Measurements from ENCODE around the gene NFKBIB.
A peak's percentile ranks its signal among the peaks of the same experiment; 100 is the strongest.

Gene NFKBIB

DNA sequence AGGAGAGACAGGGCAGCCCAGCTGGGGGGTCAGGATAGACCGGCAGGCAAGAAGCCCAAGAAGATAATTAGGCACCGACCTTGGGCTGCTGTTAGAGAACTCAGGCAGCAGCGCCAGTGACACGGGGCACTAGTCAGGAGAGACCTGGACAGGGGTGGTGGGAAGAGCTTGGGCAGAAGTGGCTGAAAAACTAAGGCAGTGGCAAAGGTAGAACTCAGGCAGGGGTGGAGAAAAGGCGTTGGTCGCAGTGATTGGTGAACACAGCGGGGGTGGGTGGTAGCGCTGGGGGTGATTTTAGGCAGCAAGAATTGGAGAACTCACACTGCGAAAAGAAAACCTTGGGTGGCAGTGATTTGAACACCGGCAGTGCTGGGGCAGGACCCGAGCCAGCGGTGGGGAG is 7.9 kb downstream of the NFKBIB start:
- no peak for DNase-seq

DNA sequence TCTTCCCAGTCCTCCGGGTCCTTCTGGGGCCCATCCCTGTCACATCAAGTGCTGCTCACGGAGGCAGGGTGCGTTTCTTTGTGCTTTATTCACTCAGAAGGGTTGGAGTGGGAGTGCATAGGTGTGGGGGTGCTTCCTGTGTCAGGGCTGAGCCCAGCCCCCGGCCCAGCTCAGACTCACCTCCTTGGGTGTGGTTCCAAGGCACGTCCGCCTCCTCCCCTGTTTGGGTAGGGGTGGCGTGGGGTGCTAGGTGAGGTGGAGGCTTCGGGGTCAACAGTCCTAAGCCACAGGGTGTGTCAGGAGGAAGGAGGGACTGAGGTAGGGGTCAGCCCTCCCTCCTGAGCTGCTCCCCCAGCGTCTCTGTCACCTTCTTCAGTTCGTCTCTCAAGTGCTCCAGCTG is 9.1 kb downstream of the NFKBIB start:
- DNase-seq: no peak

DNA sequence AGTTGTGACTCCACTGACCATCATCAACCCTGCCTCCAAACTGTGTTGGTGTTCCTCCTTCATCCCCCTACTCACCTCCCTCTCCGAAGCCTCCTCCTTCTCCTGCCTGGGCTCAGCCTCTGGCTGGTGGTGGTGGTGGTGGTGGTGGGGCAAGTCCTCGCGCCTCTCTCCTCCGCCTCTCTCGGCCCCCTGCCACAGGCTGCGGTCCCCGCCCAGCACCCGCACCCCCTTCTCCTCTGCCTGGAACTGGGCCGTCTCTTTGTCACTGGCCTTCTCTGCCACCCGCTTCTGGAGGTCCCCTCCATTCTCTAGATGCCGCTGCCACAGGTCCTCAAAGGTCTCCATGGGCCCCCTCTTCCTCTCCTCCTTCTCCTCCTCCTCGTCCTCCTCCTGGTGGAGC is 10.7 kb downstream of the NFKBIB start:
- no peak for DNase-seq

DNA sequence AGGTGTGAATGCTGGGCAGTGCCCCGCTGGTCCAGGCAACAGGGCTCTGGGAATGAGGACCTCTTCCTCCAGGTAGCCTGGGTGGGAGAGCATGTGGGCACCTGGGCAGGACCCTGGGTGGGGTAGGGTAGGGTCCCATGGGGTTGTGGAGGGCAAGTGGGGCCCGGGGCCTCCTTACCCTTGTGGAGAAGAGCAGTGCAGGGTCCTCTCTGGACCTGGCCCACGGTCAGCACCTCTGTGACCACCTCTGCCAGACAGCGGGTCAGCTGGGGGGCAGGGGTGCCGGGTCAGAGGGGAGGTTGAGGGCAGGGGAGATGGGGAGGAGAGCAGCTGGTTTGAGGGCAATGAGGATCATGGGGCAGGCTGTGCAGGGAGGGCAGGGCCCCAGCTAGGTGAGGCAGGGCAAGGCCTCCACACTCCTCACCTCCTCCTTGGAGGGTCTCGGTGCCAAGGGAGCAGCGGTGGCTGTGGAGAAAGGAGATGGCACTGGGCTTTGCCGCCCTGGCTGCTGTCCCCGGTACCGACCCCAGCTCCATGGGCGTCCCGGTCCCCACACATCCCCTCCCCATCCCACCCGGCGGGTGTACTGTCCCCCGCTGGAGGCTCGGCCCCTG is 11.7 kb downstream of the NFKBIB start:
- no peak for DNase-seq

DNA sequence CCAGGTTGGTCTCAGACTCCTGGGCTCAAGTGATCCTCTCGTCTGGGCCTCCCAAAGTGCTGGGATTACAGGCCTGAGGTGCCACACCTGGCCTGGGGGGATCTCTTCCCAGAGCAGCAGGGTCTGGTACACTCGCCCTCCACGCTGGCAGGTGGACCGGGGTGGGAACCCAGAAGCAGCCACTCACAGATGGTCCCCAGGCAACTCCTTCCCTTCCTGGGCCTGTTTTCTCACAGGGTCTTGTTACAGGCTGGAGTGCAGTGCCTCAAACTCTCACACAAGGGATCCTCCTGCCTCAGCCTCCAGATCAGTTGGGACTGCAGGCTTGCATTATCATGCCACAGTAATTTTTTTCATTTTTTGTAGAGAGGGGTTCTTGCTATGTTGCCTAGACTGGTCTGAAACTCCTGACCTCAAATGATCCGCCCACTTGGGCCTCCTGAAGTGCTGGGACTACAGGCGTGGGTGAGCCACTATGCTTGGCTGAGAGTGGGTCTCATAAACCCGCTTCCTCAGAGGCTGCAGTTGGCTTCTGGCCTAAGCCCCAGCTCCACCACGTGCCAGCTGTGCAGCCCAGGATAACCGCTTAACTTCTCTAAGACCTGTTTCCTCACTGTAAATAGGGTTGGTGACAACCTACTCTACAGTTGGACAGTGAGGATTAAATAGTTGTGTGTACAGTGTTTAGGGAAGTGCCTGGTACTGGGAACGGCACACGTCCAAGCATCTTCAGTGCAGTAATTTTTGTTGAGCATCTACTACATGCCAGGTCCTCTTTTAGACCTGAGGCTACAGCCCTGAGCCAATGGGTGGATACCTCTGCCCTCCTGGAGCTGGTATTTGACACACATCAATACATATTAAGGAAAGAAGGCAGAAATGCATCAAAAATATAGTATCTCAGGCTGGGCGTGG is 13.1 kb downstream of the NFKBIB start:
- no peak for DNase-seq

DNA sequence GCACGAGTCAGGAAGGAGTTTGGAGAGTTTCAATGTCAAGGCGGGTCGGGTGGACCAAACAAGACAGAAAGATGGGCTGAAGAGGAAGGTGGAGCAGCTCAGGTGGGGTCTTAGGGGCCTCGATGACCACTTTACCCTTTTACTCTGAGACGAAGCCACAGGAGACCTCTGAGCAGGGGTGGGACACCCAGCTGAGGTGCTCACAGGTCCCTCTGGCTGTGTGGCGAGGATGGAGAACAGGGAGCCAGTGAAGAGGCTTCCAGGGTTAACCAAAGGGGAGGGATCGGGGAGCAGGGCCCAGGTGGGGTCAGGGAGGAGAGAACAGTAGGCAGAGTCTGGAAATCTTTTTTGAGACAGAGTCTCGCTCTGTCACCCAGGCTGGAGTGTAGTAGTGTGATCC is 14.2 kb downstream of the NFKBIB start:
- no peak for DNase-seq

DNA sequence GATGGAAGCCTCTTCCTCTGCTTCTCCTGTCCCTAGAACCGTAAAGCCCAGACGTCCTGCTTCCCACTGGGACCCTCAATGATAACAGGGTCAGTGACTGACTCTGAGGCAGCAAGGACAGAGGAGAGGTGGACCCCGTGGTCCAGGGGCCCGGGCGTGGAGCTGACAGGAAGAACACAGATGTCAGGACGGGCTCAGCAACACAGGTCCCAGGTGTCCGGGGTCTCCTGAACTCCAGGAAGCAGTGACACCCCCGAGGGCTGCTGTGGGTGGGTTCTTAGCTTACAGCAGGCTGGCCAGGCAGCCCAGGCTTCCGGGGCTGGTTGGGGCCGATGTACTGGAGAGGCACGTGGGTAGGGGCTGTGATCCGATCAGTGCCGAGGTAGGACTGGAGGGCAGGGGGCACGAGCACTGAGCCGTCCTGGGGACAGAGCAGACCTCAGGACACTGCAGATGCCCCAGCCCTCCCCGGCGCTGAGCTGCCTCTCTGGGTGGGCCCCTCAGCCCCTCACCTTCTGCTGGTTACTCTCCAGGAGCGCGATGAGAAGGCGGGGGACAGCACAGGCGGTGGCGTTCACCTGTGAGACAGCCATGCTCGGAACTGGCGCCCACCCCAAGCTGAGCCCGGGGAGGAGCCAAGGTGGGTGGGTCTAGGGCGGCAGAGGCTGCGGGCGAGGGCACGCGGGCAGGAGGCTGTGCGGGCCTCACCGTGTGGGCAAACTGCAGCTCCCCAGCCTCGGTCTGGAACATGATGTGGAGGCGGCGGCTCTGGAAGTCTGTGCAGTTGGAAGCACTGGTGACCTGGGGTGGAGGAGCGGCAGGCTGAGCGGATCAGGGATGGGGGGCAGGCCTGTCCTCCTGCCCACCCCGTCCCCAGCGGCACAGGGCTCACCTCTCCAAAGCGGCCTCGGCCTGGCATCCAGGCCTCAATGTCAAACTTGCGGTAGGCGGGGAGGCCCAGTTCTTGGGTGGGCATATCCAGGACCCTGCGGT is 15.9 kb downstream of the NFKBIB start:
- DNase-seq: no peak

DNA sequence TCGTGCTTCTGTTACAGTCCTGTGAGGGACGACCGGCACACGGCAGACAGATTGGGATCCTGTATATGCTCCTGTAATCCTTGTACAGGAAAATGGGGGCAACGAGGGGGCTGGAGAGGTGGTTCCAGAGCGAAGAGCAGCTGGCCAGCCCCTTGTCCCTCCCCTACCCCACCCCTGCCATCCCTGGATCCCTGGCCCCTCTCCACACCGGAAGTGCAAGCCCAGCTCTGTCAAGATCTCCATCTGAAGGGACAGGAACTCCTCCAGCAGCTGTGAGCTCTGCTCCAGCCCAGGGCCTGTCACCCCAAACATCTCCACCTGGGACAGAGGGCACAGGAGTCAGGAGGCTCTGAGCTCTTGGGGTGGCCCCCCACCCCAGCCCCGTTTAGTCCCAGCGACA is 17.7 kb downstream of the NFKBIB start:
- no peak for DNase-seq

DNA sequence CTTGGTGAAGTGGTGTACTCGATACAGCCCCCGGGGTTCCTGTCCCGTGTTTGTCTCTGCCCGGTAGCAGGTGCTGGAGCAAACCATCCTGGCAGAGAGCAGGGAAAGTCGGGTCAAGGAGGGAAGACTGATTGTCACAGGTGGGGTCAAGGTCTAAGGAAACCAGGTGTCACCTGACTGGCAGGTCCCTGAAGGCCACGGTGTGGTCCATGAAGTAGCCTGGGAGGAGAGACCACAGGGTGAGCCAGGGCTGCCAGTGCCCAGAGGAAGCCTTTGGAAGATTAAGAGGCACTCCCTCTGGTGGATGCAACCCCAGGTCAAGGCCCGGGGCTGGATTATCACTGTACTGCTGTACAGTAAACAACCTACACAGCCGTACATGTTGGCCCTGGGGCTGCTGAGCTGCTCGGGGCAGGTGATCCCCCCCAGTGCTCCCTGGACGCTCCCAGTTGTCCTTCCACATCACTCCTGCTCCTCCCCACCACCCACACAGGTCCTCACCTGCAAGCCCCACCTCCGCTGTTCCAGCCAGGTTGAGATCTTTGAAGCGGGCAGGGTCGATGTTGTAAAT is 18.2 kb downstream of the NFKBIB start:
- no peak for DNase-seq

DNA sequence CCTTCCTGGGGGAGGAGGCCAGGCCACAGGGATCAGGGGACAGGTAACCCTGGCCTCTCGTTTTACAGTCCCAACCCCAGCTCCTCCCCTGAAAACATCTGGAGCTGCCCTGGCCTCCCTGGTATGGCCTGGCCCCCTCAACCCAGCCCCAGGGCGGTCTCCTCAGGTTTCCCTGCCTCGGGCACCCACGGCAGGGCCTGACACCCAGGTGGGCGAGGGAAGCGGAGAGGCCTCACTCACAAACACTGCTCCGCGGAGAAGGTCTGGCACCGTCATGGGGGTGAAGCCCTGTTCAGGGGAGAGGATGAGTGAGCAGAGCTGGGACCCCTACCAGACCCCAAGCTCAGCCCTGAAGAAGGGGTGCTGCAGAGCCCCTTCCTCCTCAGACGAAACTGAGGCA is 18.8 kb downstream of the NFKBIB start:
- DNase-seq: no peak

DNA sequence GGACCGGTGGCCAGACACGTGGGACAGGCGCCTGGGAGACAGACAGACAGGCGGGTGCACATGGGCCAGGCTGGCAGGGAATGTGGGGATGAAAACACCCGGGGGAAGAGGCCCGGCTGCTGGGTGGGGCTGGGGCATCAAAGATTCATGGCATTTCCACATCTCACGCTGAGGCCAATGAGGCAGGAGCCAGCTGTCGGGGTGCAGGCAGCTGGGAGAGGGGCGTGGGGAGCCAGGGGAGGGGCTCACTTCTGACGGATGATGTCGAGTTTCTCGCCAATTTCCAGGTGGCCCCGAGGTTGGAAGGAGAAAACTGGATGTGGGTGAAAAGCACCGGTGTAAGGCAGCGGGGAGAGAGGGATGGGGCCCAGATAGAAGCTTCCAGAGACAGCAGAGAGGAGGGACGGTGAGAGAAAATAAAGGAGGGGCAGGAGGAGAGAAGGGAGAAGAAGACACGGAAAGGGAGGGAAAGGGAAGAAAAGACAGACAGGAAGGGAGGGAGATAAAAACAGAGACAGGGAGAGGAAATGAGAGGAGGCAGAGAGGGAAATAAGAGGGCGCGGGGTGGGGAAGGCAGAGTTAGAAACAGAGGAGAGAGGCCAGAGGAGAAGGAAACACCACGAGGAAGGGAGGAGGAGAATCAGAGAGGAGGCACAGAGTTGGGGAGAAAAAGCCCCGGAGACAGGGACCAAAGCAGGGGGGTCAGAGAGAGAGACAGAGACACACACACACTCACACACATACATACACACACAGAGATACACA is 20.2 kb downstream of the NFKBIB start:
- no peak for DNase-seq

DNA sequence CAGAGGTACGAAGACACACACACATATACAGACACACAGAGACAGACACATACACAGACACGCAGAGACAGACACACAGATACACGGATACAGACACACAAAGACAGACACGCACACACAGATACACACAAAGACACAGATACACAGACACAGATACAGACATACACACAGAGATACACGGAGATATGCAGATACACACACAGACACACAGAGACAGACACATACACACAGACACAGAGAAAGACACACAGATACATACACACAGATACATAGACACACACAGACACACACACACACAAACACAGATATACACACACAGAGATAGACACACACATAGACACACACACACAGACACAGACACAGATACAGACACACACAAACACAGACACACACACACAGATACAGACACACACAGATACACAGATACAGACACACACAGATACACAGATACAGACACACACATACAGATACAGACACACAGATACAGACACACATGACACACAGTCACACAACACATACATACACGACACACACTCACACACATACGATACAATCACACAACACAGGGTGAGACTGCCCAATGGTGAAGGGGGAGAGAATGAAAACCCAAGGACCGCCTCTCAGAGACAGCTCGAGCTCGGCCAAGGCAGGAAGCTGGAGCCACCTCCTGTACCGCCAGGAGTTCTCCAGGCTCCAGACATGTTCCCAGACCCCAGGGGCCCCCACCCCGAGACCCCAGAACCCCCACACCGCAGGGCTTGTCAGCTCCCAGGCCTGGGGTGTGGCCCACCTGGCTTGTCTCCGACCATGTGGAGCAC is 21.0 kb downstream of the NFKBIB start:
- no peak for DNase-seq

DNA sequence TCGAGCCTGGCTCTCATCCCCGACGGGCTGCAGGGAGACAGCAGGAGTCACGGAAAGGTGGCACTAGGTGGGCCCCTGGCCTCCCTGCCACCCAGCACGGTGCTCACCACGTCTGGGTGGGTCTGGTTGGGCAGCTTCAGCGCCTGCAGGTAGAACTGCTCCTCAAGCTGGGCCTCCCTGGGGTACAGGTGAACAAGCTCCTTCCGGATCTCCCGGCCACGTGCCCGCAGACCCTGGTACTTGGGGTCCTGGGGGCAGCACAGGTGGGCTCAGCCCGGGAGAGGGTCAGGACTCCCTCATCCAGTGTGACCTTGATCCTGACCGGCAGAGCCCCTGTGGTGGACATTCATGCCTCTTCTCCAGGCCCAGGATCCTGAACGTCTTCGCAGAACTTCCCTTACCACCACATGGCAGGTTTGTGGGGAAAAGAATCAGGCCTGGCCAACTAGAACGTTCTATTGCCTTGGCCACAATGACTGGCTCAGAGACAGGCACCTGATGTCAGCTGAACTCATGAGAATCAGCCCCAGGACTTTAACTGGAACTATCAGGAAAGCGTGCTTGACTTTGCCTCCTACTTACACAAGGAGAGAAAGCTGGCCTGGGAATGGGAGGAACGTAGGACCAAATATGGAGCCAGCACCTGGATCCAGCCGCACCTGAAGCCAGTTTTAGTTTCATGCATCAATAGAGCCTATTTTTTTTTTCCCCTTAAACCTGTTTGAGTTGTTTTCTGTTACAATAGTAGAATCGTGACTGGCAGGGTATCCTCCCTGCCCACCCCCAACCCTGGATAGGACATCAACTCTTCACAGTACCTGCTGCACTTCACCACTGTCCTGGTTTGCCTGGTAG is 21.9 kb downstream of the NFKBIB start:
- DNase-seq: no peak

DNA sequence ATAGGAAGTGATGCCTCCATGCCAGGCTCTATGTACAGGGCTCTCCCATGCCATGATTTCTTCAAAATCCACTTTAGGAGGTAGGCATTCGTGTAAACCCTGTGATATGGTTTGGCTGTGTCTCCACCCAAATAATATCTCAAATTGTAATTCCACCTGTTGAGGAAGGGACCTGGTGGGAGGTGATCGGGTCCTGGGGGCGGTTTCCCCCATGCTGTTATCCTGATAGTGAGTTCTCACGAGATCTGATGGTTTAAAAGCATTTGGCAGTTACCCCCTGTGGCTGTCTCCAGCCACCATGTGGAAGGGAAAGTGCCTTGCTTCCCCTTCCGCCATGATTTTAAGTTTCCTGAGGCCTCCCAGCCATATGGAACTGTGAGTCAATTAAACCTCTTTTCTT is 22.7 kb downstream of the NFKBIB start:
- DNase-seq: no peak

DNA sequence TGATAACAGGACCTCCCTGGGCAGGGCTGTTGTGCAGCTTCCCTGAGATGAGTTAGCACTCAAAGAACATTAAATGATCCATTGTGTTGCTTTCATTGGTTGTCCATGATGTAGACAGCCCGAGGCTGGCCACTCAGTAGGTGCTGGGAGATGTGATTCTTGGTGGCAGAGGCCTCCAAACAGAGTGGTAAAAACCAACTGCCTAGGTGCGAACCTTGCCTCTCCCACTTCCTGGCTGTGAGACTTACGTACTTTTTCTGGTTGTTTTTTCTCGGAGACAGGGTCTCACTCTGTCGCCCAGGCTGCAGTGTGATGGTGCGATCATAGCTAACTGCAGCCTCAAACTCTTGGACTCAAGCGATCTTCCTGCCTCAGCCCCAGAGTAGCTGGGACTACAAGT is 24.6 kb downstream of the NFKBIB start:
- no peak for DNase-seq

DNA sequence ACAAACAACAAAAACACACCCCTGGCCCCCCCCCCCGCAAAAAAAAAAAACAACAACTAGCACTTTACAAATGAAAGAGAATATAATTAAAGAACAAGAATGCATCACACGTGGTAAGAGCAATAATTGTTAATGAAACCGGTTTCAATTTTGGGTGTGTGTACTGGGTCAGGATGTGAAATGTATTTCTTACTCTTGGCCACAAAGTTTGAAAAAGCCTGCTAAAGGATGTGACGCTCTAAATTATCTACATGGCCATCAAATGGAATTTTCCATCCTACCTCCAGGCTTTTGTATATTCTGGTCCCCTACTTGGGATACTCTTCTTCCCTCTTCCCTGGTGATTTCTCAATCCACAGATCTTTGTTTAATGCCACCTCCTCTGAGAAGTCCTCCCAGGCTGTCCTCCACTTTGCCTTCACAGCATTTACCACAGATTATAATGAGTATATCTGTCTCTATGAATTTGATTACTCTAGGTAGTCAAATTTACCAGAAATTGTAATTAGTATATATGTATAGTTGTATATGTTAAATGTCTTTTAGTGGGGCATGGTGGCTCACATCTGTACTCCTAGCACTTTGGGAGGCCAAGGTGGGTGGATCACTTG is 28.7 kb downstream of the NFKBIB start:
- DNase-seq: no peak

DNA sequence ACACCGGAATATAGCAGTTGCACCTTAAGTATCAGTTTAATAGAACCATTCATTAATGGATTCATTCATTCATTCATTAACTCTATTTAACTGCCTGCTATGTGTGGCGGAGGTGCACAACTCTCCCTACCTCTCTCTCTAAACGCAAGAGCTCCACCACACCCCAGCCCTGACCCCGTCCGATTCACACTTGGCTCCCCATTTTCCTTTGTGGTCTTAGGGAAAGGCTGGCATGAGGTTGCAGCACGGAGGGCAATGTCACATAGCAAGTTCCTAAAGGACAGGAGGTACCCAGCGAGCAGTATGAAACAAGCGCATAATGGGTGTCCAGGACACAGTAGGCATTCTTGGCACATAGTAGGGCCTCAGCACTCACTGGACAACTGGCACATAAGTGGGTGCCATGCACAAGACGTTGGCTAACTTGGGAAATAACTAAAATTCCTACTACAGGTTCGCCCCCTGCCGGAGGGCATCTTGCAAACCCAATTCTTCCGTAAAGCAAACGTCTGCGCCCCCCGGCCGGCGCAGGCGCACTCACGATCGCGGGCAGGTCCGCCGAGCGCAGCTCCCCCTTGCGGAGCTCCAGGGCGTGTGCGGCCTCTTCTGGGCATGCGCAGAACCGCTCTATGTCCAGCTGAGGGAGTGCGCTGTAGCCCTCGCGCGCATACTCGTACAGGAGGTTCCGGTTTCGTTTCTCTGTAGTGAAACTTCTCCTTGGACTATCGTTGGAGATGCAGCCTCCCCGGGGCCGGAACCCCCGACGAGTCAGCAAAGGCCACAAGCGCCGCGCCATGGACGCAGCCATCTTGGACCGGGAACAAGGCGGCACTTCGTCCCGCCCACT is 30.4 kb downstream of the NFKBIB start, which contains the start of gene SARS2:
SARS2 (minus strand) TSS at position 835 of the 847 bp plus-strand sequence; CDS start at position 808, 27 bp downstream.
- DNase-seq: peak; percentile 92

DNA sequence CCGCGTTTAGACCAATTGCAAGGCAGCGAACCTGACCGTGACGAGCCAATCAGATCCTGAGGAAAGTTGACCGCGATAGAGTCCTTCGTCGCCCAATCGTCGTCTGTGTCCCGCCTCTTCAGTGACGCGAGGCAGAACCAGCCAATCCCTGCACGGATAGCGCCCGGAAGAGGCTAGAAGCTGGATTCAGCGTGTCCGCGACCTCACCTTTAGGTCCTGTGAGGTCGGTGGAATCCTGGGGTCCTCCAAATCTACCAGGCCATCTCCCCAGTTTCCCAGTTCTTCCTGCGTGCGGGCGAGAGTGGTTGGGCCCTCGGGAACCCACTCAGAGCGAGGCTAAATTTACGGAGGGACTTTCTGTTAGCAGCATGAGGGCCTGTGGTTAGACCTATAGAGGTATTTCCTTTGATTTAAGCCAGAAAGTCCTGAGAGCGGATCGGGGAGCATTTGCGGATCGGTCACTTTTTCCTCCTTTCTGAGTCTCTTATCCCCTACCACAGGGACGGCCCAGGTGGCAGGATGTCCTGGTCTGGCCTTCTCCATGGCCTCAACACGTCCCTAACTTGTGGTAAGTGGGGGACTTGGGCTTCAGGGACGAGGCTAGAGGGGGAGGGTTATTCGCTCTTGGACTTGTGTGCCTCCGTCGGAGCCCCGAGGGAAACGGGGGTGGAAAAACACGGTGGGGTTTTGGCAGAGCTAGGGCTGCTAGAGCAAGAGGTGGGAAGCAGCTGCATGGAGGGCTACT is 31.2 kb downstream of the NFKBIB start, which contains the start of gene MRPS12:
MRPS12 (plus strand) TSS at position 169 of the 745 bp plus-strand sequence; CDS start at position 520, 351 bp downstream.
- peak; percentile 95 for DNase-seq
